SH-SY5Y (cell line): ENCODE results near the gene SLC25A21.

Experiments
- GATA2 ChIP-seq: IDR thresholded peaks from 2 replicates; pipeline ENCODE4 v1.6.1; 2011; ENCODE audit warnings: mild to moderate bottlenecking, low read depth, low read length
- GATA3 ChIP-seq: IDR thresholded peaks from 2 replicates; pipeline ENCODE4 v1.6.1; 2011; ENCODE audit warnings: low read depth, mild to moderate bottlenecking, low read length, moderate library complexity

GRCh38 chr14:36816481-36816880 lies 355.9 kb downstream of the SLC25A21 start:
- TF ChIP-seq GATA2 (no peak), GATA3 (no peak)
